Hepatocyte (in vitro differentiated cells): ENCODE results near the gene TACC2. TPM values are rescaled to one million over a fixed set of nuclear protein-coding genes. Genes with fewer than 3 reads are reported as not detected.
A peak's percentile ranks its signal among the peaks of the same experiment; 100 is the strongest.

Experiments
- DNase-seq: peaks from one replicate; pipeline ENCODE4 v3.0.0-alpha.2; 2016; ENCODE audit warnings: low spot score
- H2AFZ ChIP-seq: fragments of 200-600 bp; sonication (generic); 2 replicates; pipeline ENCODE4 v1.6.0; 2016; ENCODE audit warnings: antibody characterized with exemption, mild to moderate bottlenecking
- H3K27ac ChIP-seq: fragments of 200-600 bp; sonication (generic); 2 replicates; pipeline ENCODE4 v1.5.1; 2016; ENCODE audit warnings: mild to moderate bottlenecking
- H3K27me3 ChIP-seq: fragments of 200-600 bp; sonication (generic); 2 replicates; pipeline ENCODE4 v1.6.1; 2016
- H3K36me3 ChIP-seq: fragments of 200-600 bp; sonication (generic); replicated peaks from 2 replicates; pipeline ENCODE4 v1.5.1; 2016; ENCODE audit warnings: low read depth; ENCODE audit not compliant: insufficient read depth
- H3K4me1 ChIP-seq: fragments of 200-600 bp; sonication (generic); 2 replicates; pipeline ENCODE4 v1.5.1; 2016; ENCODE audit warnings: mild to moderate bottlenecking, moderate library complexity; ENCODE audit not compliant: insufficient read depth
- H3K4me2 ChIP-seq: fragments of 200-600 bp; sonication (generic); 2 replicates; pipeline ENCODE4 v1.6.0; 2016
- H3K4me3 ChIP-seq: fragments of 200-600 bp; sonication (generic); 2 replicates; pipeline ENCODE4 v1.5.1; 2016; ENCODE audit warnings: mild to moderate bottlenecking
- H3K79me2 ChIP-seq: fragments of 200-600 bp; sonication (generic); 2 replicates; pipeline ENCODE4 v1.6.0; 2017; ENCODE audit warnings: mild to moderate bottlenecking
- H3K9me2 ChIP-seq: fragments of 200-600 bp; sonication (generic); replicated peaks from 2 replicates; pipeline ENCODE4 v1.6.0; 2017; ENCODE audit warnings: mild to moderate bottlenecking; ENCODE audit not compliant: insufficient read depth
- H3K9me3 ChIP-seq: fragments of 200-600 bp; sonication (generic); 2 replicates; pipeline ENCODE4 v1.5.1; 2016; ENCODE audit warnings: low read depth, mild to moderate bottlenecking
- H4K20me1 ChIP-seq: fragments of 200-600 bp; sonication (generic); 2 replicates; pipeline ENCODE4 v1.6.0; 2016; ENCODE audit warnings: mild to moderate bottlenecking; ENCODE audit not compliant: insufficient read depth, poor library complexity, severe bottlenecking
- CTCF ChIP-seq: fragments of 200-600 bp; sonication (generic); IDR thresholded peaks from 2 replicates; pipeline ENCODE4 v1.5.1; 2016; ENCODE audit warnings: antibody characterized with exemption, mild to moderate bottlenecking; ENCODE audit not compliant: poor library complexity
- EZH2 ChIP-seq: fragments of 200-600 bp; sonication (generic); IDR thresholded peaks from 2 replicates; pipeline ENCODE4 v1.6.1; 2016; ENCODE audit warnings: antibody characterized with exemption, mild to moderate bottlenecking, borderline replicate concordance
- EZH2phosphoT487 ChIP-seq: fragments of 200-600 bp; sonication (generic); IDR thresholded peaks from one replicate; pipeline ENCODE4 v1.6.1; 2018; ENCODE audit warnings: antibody characterized with exemption, mild to moderate bottlenecking, low read depth, moderate library complexity; ENCODE audit not compliant: unreplicated experiment, severe bottlenecking
- WGBS: methylation state at CpG from one replicate; pipeline ENCODE4 v1.1.6; 2016; ENCODE audit warnings: low lambda C conversion rate; ENCODE audit errors: missing lambda C conversion rate; 5-methylcytosine and 5-hydroxymethylcytosine counted together
- polyA plus RNA-seq: library from polyadenylated mRNA; unstranded; fragments of >200 nt; fragmentation: Nextera tagmentation; extraction: Ambion mirVana; gene quantifications from 2 replicates; pipeline ENCODE4 v1.2.1, GENCODE V29; 2016
- total RNA-seq: library from RNA; depleted of rRNA; stranded (reverse); fragments of >200 nt; gene quantifications from 2 replicates; pipeline ENCODE4 v1.2.3, GENCODE V29; 2014

TACC2 gene
- total and polyA plus RNA-seq, 2 experiments from 2014 or later: 20.0 to 34.6 TPM

GRCh38 chr10:122117475-122117874 is 128.5 kb downstream of the TACC2 start:
- Histone ChIP-seq H3K27me3 (no peaks in the 10 kb centered on the region), H4K20me1 (peaks cover 8% of the 10 kb centered on the region), H2AFZ (no peak overlapping the region), H3K79me2 (peaks cover 80% of the 10 kb centered on the region), H3K9me3 (no peaks in the 10 kb centered on the region), H3K4me1 (peaks cover 9% of the 10 kb centered on the region), H3K4me2 (no peak overlapping the region), H3K27ac (peak overlapping the region; percentile 62), H3K36me3 (no peaks in the 10 kb centered on the region), H3K4me3 (no peak overlapping the region), H3K9me2 (no peaks in the 10 kb centered on the region)
- TF ChIP-seq CTCF: no peak
- TF ChIP-seq EZH2: no peak
- TF ChIP-seq EZH2phosphoT487: no peak
- DNase-seq: no peak
- WGBS: 94% methylated on average over 4 of the region's 4 CpGs

- no peaks in the 10 kb centered on the region for H3K36me3 ChIP-seq
- no peak overlapping the region for H3K4me2 ChIP-seq
- WGBS: 87% methylated on average over 22 of the region's 22 CpGs
- no peak overlapping the region for H3K4me3 ChIP-seq
- no peak overlapping the region for H2AFZ ChIP-seq
- H3K79me2 ChIP-seq: peaks cover 82% of the 10 kb centered on the region
- no peak for TF ChIP-seq CTCF
- no peak for TF ChIP-seq EZH2
- no peak for TF ChIP-seq EZH2phosphoT487
- no peaks in the 10 kb centered on the region for H3K9me3 ChIP-seq
- H3K4me1 ChIP-seq: peaks cover 6% of the 10 kb centered on the region
- no peaks in the 10 kb centered on the region for H3K9me2 ChIP-seq
- peaks cover 8% of the 10 kb centered on the region for H4K20me1 ChIP-seq
- no peak for DNase-seq
- no peaks in the 10 kb centered on the region for H3K27me3 ChIP-seq
- no peak overlapping the region for H3K27ac ChIP-seq
Observed at GRCh38 chr10:122120008-122120744, 131.2 kb downstream of the TACC2 start.

GRCh38 chr10:122121059-122121458 is 132.1 kb downstream of the TACC2 start:
- no peak for DNase-seq
- WGBS: 90% methylated on average over 5 of the region's 5 CpGs
- no peak for TF ChIP-seq CTCF
- no peak for TF ChIP-seq EZH2
- no peak for TF ChIP-seq EZH2phosphoT487
- peaks cover 79% of the 10 kb centered on the region for H3K79me2 ChIP-seq
- H3K9me2 ChIP-seq: no peaks in the 10 kb centered on the region
- H3K4me3 ChIP-seq: no peak overlapping the region
- H3K27ac ChIP-seq: peak overlapping the region; percentile 27
- H3K27me3 ChIP-seq: no peaks in the 10 kb centered on the region
- no peak overlapping the region for H3K4me2 ChIP-seq
- H3K4me1 ChIP-seq: peaks cover under 1% of the 10 kb centered on the region
- H2AFZ ChIP-seq: no peak overlapping the region
- no peaks in the 10 kb centered on the region for H3K36me3 ChIP-seq
- H4K20me1 ChIP-seq: peaks cover 8% of the 10 kb centered on the region
- H3K9me3 ChIP-seq: no peaks in the 10 kb centered on the region
